ENCODE measurements around the gene BCR.

- no peak for TF ChIP-seq YY1 (IDR thresholded peaks at IDR 0.05; ENCODE audit: insufficient read depth, insufficient read length)
- no peak for TF ChIP-seq ZNF274 (IDR thresholded peaks at IDR 0.05; ENCODE audit: low read depth, low read length)
- TF ChIP-seq SUZ12 (IDR thresholded peaks at IDR 0.05; ENCODE audit: extremely low read depth, insufficient read depth, insufficient read length) = no peak
Observed at GRCh38 chr22:23204125-23204488, 23.8 kb downstream of the BCR start.

Measured in NT2/D1 (cell line).